NCI-H460 (cell line): ENCODE data around the gene NR1H2. TPM values are rescaled to one million over a fixed set of nuclear protein-coding genes. Genes with fewer than 3 reads are reported as not detected.
"Not testable (repeated sequence)": the region's sequence is repeated elsewhere in the genome, so short reads cannot be mapped to it uniquely, and the experiment has no call there.

Experiments
- DNase-seq: peaks from one replicate; pipeline ENCODE4 v3.0.0-alpha.2; 2016; ENCODE audit warnings: low read depth; ENCODE audit errors: extremely low read depth
- total RNA-seq: library from RNA; depleted of rRNA; stranded (reverse); fragments of >200 nt; shearing (Covaris generic); gene quantifications from 2 replicates; pipeline ENCODE4 v1.2.3, GENCODE V29; 2014

NR1H2 gene
- total RNA-seq, 1 experiment from 2014 or later, result 52.0 TPM

DNA sequence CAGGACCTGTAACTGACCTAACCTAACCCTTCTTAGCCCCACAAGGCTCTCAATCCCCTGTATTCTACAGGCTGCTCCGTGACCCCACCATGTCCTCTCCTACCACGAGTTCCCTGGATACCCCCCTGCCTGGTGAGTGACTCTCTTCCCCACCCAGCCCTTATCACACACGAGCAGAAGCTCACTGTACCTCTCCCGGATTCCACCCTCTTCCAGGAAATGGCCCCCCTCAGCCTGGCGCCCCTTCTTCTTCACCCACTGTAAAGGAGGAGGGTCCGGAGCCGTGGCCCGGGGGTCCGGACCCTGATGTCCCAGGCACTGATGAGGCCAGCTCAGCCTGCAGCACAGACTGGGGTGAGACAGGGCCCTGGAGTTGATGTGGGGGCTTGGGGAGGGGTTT, 1.3 kb downstream of the NR1H2 start:
- DNase-seq, result no peak

DNA sequence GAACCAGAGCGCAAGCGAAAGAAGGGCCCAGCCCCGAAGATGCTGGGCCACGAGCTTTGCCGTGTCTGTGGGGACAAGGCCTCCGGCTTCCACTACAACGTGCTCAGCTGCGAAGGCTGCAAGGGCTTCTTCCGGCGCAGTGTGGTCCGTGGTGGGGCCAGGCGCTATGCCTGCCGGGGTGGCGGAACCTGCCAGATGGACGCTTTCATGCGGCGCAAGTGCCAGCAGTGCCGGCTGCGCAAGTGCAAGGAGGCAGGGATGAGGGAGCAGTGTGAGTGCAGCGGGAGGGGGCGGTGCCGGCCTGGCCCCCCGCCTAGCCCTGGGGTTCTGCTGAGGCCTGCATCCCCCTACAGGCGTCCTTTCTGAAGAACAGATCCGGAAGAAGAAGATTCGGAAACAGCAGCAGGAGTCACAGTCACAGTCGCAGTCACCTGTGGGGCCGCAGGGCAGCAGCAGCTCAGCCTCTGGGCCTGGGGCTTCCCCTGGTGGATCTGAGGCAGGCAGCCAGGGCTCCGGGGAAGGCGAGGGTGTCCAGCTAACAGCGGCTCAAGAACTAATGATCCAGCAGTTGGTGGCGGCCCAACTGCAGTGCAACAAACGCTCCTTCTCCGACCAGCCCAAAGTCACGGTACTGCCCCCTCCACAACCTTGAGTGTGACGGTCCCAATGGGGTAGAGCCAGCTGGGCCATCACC, 2.1 kb downstream of the NR1H2 start:
- no peak for DNase-seq

DNA sequence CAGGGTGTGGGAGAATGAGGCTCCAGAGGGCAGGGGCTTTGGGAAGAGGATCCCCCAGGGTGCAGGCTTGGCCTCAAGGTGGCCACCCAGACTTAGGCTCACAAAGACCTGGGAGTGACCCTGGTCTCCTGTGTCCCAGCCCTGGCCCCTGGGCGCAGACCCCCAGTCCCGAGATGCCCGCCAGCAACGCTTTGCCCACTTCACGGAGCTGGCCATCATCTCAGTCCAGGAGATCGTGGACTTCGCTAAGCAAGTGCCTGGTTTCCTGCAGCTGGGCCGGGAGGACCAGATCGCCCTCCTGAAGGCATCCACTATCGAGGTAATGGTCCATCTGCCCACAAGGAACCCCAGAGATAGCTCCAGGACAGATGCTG, 2.6 kb downstream of the NR1H2 start:
- DNase-seq, result no peak

DNA sequence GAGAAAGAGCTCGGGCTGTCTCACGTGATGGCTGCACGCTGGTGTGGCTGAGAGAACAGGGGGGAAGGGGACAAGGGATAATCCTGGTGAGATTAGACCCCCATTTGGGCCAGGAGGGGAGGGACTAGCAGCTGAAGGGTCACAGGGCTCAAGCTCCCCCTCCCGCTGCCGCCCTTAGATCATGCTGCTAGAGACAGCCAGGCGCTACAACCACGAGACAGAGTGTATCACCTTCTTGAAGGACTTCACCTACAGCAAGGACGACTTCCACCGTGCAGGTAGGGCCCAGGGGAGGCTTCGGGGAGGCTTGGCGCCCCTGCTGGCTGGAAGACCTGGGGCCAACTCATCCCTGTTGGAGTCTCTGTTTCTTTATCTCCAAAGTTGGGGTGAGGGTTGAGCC, 3.3 kb downstream of the NR1H2 start:
- DNase-seq, result no peak

DNA sequence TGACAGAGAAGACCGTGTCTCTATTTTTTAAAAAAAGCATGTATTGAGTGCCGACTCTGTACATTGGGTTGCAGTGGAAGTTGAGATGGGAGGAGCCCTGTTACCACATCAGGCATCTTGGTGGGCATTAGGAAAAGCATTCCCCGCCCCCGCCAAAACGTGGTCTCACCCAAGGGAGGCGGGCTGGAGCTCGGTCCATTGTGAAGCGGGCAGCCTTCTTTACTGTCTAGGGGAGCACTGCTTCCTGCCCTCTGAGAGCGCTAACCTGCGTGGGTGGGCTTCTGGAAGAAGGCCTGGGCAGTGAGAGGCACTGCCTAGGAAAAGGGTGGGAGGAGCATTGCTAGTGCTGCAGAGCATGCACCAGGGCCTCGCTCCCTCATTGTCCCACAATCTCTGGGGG, 3.9 kb downstream of the NR1H2 start:
- no peak for DNase-seq

DNA sequence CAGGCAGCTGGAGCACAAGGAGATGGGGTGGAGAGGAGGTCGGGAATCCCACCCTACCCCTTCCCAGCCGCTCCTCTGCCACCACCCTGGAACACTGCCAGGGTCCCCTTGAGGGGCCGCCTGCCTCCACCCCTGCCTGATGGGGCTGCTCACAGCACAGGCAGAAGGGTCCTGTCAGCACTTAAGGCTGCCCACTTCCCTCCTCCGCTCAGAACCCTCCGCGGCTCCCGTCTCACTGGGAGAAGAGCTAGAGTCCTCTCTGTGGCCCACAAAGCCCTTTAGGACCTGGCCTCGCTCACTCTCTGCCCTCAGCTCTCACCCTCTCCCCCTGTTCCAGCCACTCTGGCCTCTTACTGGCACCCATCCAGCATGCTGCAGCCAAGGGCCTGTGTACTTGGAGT, 4.5 kb downstream of the NR1H2 start:
- no peak for DNase-seq

DNA sequence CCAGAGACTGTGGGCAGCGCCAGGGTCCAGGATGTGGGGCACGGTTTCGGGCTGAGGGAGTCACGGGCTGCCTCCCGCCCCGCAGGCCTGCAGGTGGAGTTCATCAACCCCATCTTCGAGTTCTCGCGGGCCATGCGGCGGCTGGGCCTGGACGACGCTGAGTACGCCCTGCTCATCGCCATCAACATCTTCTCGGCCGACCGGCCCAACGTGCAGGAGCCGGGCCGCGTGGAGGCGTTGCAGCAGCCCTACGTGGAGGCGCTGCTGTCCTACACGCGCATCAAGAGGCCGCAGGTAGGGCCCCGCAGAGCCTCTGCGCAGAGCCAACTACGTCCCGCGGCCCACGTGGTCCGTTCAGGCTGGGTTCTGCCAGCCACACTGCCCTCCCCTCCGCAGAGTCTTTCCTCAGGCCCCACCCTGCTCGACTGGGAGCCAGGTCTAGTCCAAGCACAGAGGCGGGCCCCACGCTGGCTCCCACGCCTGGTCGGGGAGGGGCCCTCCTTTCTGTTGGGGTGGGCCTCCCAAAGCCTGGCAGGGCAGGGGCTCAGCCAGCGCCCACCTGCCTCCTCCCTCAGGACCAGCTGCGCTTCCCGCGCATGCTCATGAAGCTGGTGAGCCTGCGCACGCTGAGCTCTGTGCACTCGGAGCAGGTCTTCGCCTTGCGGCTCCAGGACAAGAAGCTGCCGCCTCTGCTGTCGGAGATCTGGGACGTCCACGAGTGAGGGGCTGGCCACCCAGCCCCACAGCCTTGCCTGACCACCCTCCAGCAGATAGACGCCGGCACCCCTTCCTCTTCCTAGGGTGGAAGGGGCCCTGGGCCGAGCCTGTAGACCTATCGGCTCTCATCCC, 5.8 kb downstream of the NR1H2 start:
- DNase-seq, result no peak

DNA sequence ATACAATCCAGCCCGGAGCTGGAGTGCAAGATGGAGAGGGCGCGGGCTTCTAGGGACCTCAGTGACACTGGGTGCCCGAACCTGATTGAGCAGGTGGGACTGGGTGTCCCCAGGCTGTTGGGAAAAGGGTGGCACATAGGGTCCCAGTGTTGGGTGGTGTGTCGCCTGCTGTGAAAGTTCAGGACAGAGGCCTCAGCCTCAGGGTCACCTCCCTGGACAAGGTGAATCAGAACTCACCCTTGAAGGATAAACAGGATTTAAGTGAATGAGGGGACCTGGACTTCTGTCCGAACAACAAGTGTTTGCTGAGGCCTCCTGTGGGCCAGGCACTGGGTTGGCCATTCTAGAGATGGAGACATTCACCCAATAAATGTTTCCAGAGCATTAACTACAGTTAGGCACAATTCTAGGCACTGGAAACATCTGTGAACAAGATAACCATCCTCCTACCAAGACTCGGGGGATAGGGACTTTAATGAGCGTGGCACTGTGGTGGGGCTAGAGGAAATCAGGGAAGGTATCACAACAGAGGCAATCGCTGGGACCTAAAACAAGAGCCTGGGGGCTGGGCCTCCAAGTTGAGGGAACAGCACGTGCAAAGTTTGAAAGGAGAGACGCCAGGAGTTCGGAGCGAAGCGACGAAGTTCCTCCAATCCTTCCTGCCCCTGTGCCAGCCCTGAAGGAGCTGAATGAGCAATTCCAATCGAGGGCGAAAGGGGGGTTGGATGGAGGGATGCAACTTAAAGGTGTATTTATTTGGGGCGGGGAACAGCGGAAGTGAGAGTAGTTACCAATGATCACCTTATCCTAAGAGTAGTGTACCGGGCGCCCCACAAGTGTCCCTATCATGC, 7.0 kb downstream of the NR1H2 start:
- DNase-seq, result no peak

DNA sequence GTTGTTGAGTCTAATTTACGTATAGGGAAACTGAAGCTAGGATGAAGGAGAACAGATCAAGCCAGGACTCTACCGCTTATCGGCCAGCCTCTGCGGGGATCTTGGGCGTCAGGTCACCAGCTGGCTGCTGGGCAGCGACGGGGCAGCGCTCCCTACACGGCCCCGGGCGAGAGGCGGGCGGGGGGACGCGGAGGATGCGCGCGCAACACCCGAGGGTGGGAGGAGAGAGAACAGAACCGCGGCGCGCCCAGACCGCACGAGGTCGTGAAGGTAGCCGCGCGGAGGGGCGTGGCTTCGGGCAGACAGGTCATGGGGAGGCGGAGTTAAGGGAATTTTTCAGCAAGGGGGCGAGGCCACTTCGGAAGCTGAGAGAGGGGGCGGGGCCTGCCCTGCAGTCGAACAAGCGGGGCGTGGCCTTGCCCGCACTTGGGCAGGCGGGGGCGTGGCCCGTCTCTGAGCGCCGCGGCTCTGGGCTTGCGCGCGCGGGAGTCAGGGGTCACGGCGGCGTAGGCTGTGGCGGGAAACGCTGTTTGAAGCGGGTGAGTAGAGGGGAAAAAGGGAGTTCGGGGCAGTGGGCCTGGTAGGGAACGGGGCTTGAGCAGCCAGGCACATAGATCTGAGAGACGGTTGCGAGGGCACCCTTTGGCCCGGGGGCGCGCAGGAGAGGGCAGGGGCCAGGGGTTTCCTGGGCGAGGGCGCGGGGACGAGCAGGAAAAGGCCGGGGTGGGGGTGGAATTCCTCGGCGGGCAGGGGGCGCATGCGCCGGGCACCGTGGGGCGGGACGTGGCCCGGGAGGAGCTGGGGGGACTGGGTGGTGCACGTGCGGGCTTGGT, 7.8 kb downstream of the NR1H2 start, which contains the start of gene POLD1:
TSS of gene POLD1 (plus strand) at position 496 of the 833 bp plus-strand sequence. CDS start 14,505 bp downstream, outside the sequence.
- DNase-seq, result peak; percentile 95

DNA sequence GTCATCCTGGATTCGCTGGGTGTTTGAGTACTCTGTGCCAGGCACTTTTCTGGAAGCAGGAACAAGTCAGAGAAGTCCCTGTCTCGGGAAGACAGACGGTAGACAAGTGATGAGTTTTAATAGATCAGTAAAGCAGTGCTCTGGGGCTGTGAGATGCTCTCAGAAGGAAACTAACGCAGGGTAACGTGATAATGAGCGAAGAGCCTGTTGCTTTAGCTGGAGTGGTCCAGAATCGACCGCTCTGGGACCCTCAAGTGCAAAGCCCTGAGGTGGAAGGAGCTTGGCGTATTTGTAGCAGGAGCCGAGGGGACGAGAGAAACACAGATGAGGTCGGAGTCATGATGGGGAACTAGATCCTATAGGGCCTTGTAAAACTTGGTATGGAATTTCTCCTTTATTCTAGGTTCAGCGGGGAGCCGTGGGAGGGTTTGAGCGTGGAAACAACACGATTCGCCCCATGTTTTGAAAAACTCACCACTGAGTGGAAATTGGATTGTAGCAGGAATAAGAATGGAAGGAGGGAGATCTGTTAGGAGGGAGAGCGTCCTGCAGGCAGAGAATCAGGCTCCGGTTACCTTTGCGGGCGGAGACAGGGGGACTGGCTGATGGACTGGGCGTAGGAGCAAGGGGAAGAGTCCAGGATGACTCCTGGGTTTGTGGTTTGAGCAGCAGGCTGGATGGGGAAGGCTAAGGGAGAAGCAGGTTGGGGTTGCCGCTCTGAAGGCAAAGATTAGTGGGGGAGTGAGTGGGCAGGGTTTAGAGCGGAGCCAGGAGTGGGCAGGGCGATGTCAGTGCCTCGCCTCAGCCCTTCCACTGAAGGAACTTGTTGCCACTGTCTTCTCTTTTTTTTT, 8.7 kb downstream of the NR1H2 start:
- DNase-seq, result no peak

DNA sequence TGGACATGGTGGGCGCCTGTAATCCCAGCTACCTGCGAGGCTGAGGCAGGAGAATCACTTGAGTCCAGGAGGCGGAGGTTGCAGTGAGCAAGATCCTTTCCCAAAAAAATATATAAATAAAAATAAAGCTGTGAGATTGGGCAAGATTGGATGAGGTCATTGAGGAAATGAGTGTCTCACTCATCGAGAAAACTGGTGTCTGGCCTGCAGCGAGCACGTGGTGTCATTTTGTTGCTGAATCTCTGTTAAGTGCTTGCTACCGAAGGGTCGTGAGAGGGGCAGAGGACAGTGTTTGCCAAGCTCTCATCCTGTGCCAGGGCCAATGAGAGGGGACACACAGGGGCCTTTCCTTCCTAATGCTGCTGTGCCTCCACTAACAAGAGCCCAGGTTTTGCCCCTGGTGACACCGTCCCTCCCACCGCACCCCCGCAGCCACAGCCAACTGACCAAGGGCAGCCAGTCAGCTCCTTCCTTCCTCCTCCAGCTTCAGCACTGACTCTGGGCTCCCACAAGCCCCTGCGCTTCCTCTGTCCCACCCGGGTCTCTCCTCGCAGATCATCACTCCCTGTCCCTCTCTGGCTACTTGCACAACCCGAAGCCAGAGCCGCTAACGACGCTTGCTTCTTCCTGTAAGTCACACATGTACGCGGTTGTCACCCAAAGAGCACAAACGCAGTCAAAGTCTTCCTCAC, 11.1 kb downstream of the NR1H2 start:
- DNase-seq, result no peak

DNA sequence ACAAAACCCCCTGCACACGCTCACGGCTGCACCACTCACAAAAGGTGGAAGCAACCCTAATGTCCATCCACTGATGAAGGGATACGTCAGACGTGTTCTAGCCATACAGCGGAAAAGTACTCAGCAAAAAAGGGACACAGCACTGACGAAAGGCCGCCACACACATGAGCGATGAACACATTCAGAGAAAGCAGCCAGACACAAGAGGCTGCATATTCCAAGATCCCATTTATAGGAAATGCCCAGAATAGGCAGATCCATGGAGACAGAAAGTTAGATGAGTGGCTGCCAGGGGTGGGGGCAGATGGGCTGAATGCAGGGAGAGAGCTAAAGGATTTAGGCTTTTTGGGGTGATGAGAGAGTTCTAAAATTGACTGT, 11.6 kb downstream of the NR1H2 start:
- no peak for DNase-seq

DNA sequence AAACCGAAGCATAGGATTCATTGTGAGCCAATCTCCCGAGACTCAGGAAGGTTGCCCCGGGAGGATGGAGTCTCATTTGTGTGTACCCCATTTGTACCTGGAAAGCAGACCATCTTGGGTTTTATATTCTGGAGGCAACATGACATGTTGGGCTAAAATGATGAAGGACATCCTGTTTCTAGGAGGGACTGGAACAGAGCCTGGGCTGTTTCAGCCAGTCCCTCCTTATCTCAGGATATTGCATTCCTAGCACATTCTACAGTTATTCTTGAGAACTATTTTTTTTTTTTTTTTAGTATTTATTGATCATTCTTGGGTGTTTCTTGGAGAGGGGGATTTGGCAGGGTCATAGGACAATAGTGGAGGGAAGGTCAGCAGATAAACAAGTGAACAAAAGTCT, 14.0 kb downstream of the NR1H2 start:
- not testable (repeated sequence) for DNase-seq

DNA sequence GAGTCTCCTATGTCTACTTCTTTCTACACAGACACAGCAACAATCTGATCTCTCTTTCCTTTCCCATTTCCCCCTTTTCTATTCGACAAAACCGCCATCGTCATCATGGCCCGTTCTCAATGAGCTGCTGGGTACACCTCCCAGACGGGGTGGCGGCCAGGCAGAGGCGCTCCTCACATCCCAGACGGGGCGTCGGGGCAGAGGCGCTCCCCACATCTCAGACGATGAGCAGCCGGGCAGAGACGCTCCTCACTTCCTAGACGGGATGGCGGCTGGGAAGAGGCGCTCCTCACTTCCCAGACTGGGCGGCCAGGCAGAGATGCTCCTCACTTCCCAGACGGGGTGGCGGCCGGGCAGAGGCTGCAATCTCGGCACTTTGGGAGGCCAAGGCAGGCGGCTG, 14.7 kb downstream of the NR1H2 start:
- not testable (repeated sequence) for DNase-seq

DNA sequence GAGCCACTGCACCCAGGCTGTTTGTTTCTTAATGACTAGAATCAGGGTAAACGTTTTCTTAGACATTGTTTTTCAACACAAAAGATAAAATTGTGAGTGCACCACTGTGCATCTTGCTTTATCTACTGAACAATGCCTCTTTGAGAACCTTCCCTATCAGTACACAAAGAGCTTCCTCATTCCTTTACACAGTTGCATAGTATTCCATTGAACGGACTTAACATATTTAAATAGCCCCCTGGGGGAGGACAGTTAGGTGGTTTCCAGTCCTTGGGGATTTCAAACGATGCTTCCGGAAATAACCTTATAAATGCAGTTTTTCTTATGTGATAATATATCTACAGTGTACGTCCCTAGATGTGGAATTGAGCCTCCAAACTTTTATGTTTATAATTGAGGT, 16.5 kb downstream of the NR1H2 start:
- no peak for DNase-seq

DNA sequence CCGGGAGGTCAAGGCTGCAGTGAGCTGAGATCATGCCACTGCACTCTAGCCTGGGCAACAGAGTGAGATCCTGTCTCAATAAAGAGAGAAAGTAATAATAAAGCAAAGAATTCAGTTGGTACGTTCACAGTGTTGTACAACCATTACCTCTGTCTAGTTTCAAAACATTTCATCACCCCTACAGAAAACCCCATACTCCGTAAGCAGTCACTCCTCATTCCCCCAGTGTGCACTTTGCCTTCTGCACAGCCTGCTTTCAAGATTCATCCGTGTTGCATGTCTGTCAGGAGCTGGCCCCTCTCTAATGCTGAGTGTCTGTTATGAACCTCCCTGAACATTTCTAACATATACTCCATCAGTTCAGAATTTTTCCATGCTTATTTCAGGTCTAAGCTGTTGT, 17.3 kb downstream of the NR1H2 start:
- no peak for DNase-seq

DNA sequence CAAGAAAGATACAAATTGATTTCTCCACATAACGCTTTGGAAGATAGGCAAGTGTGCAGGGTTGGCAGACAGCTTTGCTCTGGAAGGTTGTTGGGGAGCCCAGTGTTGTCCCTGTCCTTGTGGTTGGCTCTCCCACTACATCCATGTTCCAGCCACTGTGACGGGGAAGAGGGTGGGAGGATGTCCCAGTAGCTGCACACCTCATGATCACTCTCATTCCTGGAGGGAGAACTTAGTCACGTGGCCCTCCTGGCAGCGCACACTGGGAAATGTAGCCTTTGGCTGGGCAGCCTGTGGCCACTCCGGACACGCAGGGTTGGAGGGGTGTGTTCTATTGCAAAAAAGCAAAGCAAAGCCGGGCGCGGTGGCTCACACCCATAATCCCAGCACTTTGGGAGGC, 17.8 kb downstream of the NR1H2 start:
- no peak for DNase-seq

DNA sequence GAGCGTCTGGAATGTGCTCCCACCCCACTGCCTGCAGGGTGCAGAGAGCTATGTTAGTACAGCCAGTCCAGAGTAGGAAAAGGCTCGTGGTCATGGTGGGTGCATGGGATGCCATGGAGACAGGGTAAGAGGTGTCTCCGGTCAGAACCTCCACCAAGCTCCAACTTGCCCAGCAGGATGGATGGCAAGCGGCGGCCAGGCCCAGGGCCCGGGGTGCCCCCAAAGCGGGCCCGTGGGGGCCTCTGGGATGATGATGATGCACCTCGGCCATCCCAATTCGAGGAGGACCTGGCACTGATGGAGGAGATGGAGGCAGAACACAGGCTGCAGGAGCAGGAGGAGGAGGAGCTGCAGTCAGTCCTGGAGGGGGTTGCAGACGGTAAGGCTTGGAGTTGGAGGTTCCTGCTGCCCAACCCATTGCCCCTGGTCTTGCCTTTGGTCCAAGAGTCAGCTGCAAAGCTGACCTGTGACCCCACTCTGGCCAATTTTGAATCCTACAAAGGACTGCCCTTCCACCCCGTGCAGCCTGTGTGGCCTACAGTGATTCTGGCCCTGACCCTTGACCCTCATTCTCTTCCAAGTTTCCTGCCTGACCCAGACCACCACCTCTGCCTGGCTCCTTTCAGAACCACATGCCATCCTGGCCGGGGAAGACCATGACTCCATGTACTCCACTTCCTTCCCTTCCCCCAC, 22.6 kb downstream of the NR1H2 start:
- no peak for DNase-seq
